Muscle layer of duodenum (tissue), 2 donors: ENCODE measurements around the gene WDHD1.

Experiments used
- H3K27ac ChIP-seq: one replicate; pipeline ENCODE4 v1.7.0; 2013; ENCODE audit warnings: mild to moderate bottlenecking, low read length
- H3K27me3 ChIP-seq: one replicate; pipeline ENCODE4 v1.7.0; 2013; ENCODE audit warnings: low read depth, mild to moderate bottlenecking, control low read depth, low read length
- H3K36me3 ChIP-seq, 2 donors: one replicate each; pipeline ENCODE4 v1.7.0; 2013; ENCODE audit warnings: low read length in 2 of 2, control low read depth in 1 of 2, mild to moderate bottlenecking in 1 of 2; ENCODE audit not compliant: insufficient read depth in 2 of 2, control insufficient read depth in 1 of 2
- H3K4me1 ChIP-seq, 2 donors: one replicate each; pipeline ENCODE4 v1.7.0; 2013; ENCODE audit warnings: low read length in 2 of 2, mild to moderate bottlenecking in 2 of 2, control low read depth in 1 of 2, moderate library complexity in 1 of 2; ENCODE audit not compliant: insufficient read depth in 2 of 2, control insufficient read depth in 1 of 2
- H3K4me3 ChIP-seq, 2 donors: one replicate each; pipeline ENCODE4 v1.7.0; 2013; ENCODE audit warnings: low read length in 2 of 2, low read depth in 1 of 2, mild to moderate bottlenecking in 1 of 2
- H3K9me3 ChIP-seq, 2 donors: one replicate each; pipeline ENCODE4 v1.7.0; 2013; ENCODE audit warnings: low read length in 2 of 2, control low read depth in 1 of 2, mild to moderate bottlenecking in 1 of 2; ENCODE audit not compliant: control insufficient read depth in 1 of 2
- donor health status: healthy.

The WDHD1 gene

GRCh38 chr14:54946500-54946899 is 80.4 kb downstream of the WDHD1 start:
- H3K36me3 ChIP-seq, result no peaks in the 10 kb centered on the region
- H3K27ac ChIP-seq, result no peak overlapping the region
- H3K9me3 ChIP-seq, result no peaks in the 10 kb centered on the region
- H3K4me1 ChIP-seq, result no peaks in the 10 kb centered on the region
- no peak overlapping the region for H3K4me3 ChIP-seq
- no peaks in the 10 kb centered on the region for H3K27me3 ChIP-seq

- H3K4me3 ChIP-seq, result no peak overlapping the region
- no peak overlapping the region for H3K27ac ChIP-seq
- H3K27me3 ChIP-seq, result no peaks in the 10 kb centered on the region
- H3K9me3 ChIP-seq, result no peaks in the 10 kb centered on the region
- H3K4me1 ChIP-seq, result no peaks in the 10 kb centered on the region
- H3K36me3 ChIP-seq, result no peaks in the 10 kb centered on the region
These were observed 82.0 kb downstream of the WDHD1 start for GRCh38 chr14:54944737-54945391.

DNA sequence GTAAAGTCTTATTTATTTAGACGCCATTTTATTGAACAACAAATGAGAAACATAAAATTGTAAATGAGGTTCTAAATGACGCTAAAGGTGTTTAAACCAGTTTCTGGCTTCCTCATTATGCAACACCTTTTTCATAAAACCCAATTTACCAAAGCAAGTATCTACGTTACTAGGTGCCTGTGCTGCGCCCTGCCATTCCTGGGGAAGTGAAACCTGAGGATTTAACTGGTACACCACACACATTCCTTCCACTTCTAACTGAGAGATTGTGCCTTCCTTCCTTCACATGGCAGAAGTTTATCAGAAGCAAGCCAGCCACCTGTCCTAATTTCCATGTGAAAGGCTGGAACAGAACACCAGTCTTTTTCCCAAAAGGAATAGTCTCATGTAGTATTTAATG is 84.0 kb downstream of the WDHD1 start:
- Histone ChIP-seq H3K9me3 (no peaks in the 10 kb centered on the region), H3K27me3 (no peaks in the 10 kb centered on the region), H3K27ac (no peak overlapping the region), H3K4me3 (no peak overlapping the region), H3K4me1 (no peaks in the 10 kb centered on the region), H3K36me3 (no peaks in the 10 kb centered on the region)

- Histone ChIP-seq H3K4me3 (no peak overlapping the region), H3K36me3 (no peaks in the 10 kb centered on the region), H3K9me3 (no peaks in the 10 kb centered on the region), H3K4me1 (no peaks in the 10 kb centered on the region), H3K27me3 (no peaks in the 10 kb centered on the region), H3K27ac (no peak overlapping the region)
These were observed 90.1 kb downstream of the WDHD1 start for GRCh38 chr14:54936816-54937215.

DNA sequence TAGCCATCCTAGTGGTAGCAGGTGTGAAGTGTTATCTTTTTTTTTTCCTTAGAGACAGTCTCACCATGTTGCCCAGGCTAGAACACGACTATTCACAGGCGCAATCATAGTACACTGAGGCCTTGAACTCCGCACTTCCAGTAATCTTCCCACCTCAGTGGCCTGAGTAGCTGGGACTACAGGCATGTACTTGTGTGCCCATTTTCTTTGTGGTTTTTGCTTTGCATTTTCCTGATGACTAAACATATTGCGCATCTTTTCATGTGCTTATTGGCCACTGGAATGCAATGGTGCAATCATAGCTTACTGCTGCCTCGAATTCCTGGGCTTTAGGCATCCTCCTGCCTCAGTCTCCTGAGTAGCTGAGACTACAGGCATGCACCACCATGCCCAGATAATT is 90.9 kb downstream of the WDHD1 start:
- Histone ChIP-seq H3K4me1 (no peaks in the 10 kb centered on the region), H3K36me3 (no peaks in the 10 kb centered on the region), H3K27me3 (no peaks in the 10 kb centered on the region), H3K4me3 (no peak overlapping the region), H3K27ac (no peak overlapping the region), H3K9me3 (no peaks in the 10 kb centered on the region)

- Histone ChIP-seq H3K27me3 (no peaks in the 10 kb centered on the region), H3K27ac (no peak overlapping the region), H3K9me3 (no peaks in the 10 kb centered on the region), H3K36me3 (no peaks in the 10 kb centered on the region), H3K4me3 (no peak overlapping the region), H3K4me1 (no peaks in the 10 kb centered on the region)
These were observed 91.8 kb downstream of the WDHD1 start for GRCh38 chr14:54935100-54935499.

- H3K9me3 ChIP-seq, result no peaks in the 10 kb centered on the region
- no peaks in the 10 kb centered on the region for H3K27me3 ChIP-seq
- no peaks in the 10 kb centered on the region for H3K36me3 ChIP-seq
- H3K4me1 ChIP-seq, result no peaks in the 10 kb centered on the region
- no peak overlapping the region for H3K4me3 ChIP-seq
- H3K27ac ChIP-seq, result no peak overlapping the region
These were observed 93.9 kb downstream of the WDHD1 start for GRCh38 chr14:54933006-54933405.

- Histone ChIP-seq H3K4me3 (no peak overlapping the region), H3K4me1 (no peaks in the 10 kb centered on the region), H3K36me3 (no peaks in the 10 kb centered on the region), H3K9me3 (no peaks in the 10 kb centered on the region), H3K27ac (no peak overlapping the region), H3K27me3 (no peaks in the 10 kb centered on the region)
These were observed 95.1 kb downstream of the WDHD1 start for GRCh38 chr14:54931598-54932340.

DNA sequence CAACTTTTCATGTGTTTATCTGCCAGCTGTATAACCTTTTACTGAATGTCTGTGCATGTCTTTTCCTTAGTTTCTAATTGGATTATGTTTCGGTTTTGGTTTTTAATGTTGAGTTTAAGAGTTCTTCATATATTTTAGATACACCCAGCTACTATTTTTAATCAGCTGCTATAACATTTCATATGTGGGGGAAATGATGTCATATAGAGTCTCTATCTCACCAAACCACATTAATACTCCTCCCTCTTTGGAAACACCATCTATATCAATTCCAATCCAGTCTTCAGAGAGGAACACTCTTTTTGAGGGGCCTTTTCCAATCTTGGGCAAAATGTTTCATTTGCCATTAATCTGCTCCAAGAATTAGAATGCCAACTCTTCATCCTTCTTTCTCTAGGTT is 95.8 kb downstream of the WDHD1 start:
- H3K9me3 ChIP-seq, result no peaks in the 10 kb centered on the region
- H3K36me3 ChIP-seq, result no peaks in the 10 kb centered on the region
- no peaks in the 10 kb centered on the region for H3K4me1 ChIP-seq
- H3K27me3 ChIP-seq, result no peaks in the 10 kb centered on the region
- no peak overlapping the region for H3K27ac ChIP-seq
- no peak overlapping the region for H3K4me3 ChIP-seq

- Histone ChIP-seq H3K27me3 (no peaks in the 10 kb centered on the region), H3K4me1 (no peaks in the 10 kb centered on the region), H3K9me3 (no peaks in the 10 kb centered on the region), H3K27ac (no peak overlapping the region), H3K36me3 (no peaks in the 10 kb centered on the region), H3K4me3 (no peak overlapping the region)
These were observed 97.3 kb downstream of the WDHD1 start for GRCh38 chr14:54929556-54929955.

- Histone ChIP-seq H3K9me3 (no peaks in the 10 kb centered on the region), H3K27ac (no peak overlapping the region), H3K4me1 (no peaks in the 10 kb centered on the region), H3K36me3 (no peaks in the 10 kb centered on the region), H3K4me3 (no peak overlapping the region), H3K27me3 (no peaks in the 10 kb centered on the region)
These were observed 98.7 kb downstream of the WDHD1 start for GRCh38 chr14:54928216-54928615.

- no peaks in the 10 kb centered on the region for H3K9me3 ChIP-seq
- no peaks in the 10 kb centered on the region for H3K36me3 ChIP-seq
- no peak overlapping the region for H3K27ac ChIP-seq
- H3K27me3 ChIP-seq, result no peaks in the 10 kb centered on the region
- no peak overlapping the region for H3K4me3 ChIP-seq
- no peaks in the 10 kb centered on the region for H3K4me1 ChIP-seq
These were observed 99.3 kb downstream of the WDHD1 start for GRCh38 chr14:54927551-54927950.
